Stimulated activated CD4-positive, alpha-beta T cell treated with anti-CD3 and anti-CD28 coated beads, TNF-alpha, amount 100 ng/mL, for 48 hours (primary cell): ENCODE data around the gene CD300H.

Source experiments
- DNase-seq, 3 donors: peaks; one replicate each; pipeline ENCODE4 v3.0.0-alpha.2; 2020; ENCODE audit warnings: low read depth in 3 of 3

CD300H gene

GRCh38 chr17:74549343-74549742, 18.0 kb downstream of the CD300H start:
- no peak for DNase-seq

DNA sequence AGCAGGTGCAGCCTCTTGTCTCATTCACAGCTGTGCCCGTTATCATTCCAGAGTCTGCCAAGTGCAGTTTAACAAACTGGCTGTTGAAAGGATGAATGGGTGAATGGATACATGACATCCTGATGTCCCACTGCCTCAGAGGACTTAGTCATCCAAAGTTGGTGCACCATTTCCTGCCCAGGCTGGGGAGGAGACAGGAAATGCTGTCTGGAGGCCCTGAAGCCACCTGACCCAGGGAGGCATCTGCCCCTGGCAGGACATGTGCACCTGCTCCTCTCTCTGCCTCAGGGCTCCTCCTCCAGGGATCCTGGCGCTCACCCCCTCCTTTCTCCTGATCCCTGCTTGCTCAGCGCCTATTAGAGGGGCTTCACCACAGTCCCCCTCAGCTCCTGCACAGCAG, 19.6 kb downstream of the CD300H start:
- no peak for DNase-seq

- no peak for DNase-seq
Observed at GRCh38 chr17:74547264-74547663, 20.0 kb downstream of the CD300H start.

DNA sequence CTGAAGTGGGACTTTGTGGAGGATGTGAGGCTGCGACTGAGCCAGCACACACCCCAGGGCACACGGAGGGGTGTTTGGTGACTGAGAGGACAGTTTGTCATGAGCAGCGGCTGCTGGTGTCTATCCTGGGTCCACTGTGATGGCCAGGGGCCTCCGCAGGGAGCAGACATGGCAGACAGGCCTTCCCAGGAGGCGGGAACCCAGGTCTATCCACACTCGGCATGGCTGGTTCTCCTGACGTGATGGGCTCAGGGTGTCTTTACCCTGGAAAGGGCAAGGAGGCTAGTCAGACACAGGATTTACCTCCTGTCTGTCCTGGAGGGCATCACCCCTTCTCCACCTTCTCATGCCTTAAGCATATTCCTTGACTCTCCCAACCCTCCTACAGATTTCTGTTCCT, 20.7 kb downstream of the CD300H start:
- no peak for DNase-seq

DNA sequence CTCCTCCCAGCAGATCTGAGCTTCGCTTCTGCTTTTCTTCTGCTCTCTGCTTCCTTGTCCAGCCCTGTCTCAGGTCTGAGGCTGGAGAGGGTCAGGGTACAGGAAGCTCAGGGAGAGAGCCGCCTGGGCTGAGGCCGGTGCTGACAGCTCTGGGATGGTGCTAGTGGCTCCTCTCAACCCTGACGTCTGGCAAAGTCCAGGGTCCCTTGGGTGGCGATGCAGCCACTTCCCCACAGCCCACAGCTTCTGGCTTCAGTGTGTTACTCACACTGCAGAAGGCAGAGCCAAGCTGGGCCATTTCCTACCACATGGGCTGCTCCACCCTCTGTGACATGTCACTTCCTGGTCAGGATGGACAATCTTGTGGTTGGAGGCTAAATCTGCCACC, 21.5 kb downstream of the CD300H start, which contains the start of gene CD300C:
Gene CD300C (minus strand): TSS at position 273 of the 388 bp plus-strand sequence. CDS start 333 bp downstream, outside the sequence.
- DNase-seq = no peak

DNA sequence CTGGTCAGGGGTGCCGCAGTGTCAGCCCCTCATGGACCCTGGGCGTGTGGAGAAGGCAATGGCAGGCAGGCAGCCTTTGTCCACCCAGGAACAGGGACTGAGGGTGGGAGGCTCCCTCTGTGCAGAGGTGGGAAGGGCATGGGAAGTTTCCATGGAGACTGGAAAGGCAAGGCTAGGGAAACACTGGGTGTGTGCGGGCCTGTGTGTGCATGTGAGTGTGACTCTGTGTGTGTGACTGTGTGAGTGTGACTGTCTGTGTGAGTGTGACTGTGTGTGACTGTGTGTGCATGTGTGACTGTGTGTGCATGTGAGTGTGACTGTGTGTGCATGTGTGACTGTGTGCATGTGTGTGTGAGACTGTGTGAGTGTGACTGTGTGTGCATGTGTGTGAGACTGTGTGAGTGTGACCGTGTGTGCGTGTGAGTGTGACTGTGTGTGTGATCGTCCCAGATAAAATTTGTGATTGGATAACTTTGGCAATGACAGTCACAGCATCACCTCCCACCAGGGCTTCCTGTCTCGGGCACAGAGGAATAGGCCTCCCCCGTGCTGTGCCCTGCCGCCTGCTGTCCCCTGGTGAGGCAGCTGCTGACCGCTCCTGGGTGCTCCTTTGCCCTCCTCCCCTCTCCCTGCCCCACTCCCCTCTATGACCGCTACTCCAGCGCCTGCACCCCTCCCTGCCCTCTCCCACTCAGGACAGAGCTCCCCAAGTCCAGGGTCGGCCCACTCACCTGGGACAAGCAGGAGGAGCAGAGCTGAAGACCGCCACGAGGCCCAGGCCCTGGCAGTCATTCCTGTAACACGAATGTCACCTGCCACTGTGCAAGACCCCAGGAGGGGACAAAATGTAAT, 22.1 kb downstream of the CD300H start:
- DNase-seq = no peak

DNA sequence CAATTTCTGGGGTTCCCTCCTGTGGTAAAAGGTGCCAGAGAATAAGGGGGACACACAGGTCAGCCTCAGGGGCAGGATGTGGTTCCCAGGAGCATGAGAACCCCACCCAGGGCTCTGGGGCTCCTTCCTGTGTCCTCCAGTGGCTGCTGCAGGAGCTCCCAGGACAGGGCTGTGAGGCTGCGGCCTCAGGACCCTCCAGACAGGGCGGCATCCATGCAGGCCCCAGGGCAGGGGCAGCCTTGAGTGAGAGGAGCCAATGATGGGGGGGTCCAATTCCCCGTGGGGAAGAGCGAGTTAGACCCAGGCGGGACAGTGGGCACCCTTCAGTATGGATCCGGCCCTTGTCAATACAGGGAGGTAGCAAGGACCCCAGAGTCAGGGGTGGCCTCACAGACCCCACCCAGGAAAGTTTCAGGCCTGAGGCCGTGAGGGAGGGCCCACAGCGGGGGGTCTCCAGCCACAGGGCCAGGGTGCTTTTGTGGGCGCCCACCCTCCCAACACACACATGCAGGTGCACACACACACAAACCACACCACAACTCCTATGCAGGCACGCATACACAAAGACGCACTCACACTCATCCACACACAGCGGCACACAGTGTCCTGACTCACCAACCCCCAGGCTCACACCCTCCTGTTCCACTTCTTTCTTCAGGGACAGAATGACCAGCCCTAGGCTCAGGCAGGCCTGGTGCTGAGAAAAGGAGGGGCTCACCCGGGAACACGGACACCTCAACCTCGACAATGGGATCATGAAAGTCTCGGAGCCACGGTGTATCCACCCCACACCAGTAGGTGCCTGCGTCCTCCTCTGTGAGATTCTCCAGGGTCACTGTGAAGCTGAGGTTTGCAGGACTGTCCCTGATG, 23.2 kb downstream of the CD300H start:
- no peak for DNase-seq

GRCh38 chr17:74543406-74543805, 23.9 kb downstream of the CD300H start:
- no peak for DNase-seq

GRCh38 chr17:74542727-74543383, 24.5 kb downstream of the CD300H start:
- DNase-seq = no peak

- no peak for DNase-seq
Observed at GRCh38 chr17:74542166-74542565, 25.1 kb downstream of the CD300H start.

DNA sequence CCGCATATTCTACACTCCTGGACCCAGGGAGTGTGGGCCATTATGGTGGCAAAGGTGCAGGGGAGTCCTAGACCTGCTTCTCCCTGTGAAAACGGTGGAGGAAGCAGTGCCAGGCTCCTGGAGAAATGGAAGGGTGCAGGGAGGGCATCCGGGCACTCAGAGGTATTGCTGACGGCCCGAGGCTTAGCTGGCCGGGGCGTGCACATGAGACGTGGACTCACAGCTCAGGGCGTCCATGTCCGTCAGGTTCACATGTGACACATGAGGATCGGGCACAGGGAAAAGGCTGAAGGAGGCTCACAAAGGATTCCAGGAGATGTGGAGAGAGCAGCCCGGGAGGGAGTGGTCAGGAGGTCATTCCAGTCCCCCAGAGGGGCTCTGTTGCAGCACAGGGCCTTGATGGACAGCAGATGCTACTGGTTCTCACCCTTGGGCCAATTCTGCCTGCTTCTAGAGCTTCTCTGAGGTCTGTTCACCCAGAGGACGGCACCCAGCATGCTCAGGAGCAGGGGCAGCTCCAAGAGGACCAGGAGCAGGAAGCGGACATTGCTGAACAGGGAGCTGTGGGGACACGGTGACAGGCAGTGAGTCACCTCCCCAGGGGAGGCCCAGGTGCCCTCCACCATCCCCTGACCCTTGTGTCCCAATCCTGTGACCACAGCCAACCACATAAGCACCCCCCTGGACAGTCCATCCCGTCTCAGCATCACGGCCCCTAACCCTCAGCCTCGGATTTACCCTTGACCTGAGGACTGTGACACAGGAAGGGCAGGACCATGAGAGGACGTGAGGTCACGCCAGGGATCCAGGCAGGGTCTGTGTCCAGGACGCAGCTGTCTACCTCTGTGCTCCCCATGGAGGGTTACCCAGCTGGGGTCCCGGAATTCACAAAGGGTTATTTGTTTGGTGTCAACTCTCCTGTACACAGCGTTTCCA, 25.9 kb downstream of the CD300H start:
- DNase-seq = no peak

DNA sequence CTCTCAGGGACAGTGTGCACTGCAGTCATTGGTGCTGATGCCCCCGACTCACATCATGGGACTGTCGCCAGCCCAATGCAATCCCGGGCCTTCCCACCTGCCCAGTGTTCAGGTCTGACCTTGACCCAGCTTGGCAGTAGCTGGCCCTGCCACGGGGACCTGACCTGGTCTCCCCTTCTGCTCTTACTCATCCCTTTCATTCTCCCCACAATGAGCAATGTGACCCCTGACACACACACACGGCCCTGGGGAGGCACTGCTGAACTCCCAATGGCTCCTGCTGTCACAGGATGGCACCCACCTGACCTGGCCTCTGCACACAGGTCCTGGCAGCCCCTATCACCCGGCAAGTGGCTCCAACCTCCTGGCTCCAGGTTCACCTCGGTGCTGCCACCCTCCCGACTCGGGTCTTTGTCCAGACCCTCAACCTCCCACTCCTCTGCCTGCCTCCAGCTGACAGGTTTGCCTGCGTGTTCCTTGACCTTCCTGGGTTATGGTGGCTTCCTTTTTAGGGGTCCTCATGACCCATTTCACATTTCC, 28.0 kb downstream of the CD300H start:
- no peak for DNase-seq

DNA sequence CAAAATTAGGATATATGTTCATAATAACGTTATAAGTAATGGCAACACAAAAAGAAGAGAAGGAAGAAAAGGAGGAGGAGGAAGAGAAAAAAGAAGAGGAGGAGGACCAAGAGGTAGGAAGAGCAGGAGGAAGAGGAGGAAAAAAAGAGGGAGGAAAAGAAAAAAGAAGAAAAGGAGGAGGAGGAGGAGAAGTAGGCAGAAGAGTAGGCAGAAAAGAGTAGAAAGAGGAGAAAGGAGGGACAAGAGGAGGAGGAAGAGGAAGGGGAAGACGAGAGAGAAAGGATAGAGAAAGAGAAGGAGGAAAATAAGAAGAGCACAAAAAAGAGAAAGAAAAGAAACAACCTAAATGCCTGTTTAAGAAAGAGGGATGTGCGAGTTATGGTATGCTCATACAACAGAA, 30.4 kb downstream of the CD300H start:
- no peak for DNase-seq

- no peak for DNase-seq
Observed at GRCh38 chr17:74532115-74532514, 35.2 kb downstream of the CD300H start.

DNA sequence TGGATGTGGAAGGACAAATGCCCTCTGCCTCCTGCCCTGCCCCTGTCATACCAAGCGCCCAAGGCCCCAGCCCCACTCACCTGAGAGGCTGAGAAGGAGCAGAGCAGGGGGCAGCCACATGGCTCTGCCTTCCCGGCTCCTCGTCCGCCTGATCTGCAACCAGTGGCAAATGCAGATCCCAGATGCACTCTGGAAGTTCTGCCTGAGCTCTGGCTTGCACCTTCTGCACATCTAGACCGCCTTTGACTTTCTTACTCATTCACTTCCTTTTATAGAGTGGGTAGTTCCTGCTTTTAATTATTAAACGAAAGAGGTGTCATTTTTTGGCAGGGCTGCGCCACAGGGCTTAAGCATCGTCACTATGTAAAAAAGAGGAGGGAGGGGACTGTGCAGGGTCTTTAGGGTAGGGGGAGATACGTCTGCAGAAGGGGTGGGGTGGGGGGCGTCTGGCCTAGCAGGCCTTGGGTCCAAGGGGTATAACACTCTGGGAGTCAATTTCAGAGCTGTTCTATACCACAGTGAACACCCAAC, 36.0 kb downstream of the CD300H start, which contains the start of gene CD300LB:
Gene CD300LB (minus strand): TSS at position 245 of the 531 bp plus-strand sequence. CDS start 125 bp downstream, at position 120.
- no peak for DNase-seq

GRCh38 chr17:74530831-74531150, 36.5 kb downstream of the CD300H start:
- DNase-seq = no peak

DNA sequence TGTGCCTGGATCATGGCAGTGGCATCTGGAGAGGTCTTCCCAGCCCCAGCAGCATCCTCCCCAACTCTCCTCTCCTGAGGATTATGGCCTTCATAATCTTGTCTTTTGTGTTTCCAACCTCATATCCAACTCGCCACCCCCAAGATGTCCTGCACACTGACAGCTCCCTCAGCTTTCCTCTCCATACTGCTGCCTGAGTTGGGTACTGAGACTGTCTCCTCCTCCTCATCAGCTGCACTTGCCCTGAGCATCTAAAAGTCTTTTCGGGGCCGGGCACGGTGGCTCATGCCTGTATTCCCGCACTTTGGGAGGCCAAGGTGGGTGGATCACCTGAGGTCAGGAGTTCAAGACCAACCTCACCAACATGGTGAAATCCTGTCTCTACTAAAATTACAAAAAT, 38.1 kb downstream of the CD300H start:
- no peak for DNase-seq

DNA sequence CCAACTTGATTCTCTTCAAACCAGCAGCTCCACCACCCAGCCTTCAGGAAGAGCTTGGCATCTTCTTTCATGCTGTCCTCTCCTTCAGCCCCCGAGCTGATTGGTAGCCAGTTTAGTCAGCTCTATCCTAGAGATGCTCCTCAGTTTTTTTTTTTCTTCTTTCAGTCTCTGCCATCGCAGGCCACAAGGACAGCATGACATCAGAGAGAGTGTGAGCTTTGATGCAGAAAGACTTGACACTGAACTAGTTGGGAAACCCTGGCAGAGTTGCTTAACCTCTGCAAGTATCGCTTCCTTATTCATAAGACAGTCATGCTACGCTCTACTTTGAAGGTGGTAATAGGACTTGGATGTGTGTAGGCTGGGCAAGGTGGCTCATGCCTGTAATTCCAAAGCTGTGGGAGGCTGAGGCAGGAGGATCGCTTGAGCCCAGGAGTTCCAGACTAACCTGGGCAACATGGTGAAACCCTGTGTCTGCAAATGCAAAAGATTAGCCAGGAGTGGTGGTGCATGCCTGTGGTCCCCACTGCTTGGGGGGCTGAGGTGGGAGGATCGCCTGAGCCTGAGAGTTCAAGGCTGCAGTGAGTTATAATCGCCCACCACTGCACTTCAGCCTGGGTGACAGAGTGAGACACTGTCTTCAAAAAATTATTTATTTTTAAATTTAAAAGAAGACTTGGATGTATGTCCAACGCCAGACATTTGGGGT, 38.7 kb downstream of the CD300H start:
- no peak for DNase-seq

DNA sequence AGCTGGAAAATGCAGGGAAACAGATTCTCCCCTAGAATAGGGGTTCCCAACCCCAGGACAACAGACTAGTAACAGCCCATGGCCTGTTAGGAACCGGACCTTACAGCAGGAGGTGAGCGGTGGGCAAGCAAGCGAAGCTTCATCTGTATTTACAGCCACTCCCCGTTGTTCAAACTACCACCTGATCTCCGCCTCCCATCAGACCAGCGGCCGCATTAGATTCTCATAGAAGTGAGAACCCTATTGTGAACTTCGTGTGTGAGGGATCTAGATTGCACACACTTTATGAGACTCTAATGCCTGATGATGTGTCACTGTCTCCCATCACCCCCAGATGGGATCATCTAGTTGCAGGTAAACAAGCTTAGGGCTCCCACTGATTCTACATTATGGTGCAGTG, 39.6 kb downstream of the CD300H start:
- DNase-seq = no peak

DNA sequence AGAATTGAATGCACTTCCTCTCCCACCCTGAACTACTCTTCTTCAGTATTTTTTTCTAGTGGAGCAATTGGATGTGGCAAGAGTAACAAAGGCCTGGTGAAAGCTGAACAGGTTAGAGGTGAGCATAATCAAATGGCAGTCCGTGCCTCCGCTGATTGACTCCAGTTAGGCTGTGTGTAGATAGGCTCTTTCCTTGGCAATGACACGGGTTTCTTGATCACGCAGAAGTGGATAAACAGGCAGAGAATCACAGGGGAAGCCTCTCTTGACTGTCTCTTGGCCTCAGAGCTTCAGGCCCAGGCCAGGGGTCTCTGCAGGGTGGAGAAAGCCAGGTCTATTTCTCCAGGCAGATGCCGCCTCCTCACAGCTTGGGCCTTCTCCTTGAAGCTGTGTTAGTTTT, 40.2 kb downstream of the CD300H start:
- no peak for DNase-seq
